KMS-11 (cell line): ENCODE measurements around the gene LARP4B.

Source experiments
- H2AFZ ChIP-seq: fragments of 200-600 bp; sonication (generic); 2 replicates; pipeline ENCODE4 v1.6.1; 2016; ENCODE audit warnings: antibody characterized with exemption, mixed run types, low read depth
- H3K27ac ChIP-seq: fragments of 200-600 bp; sonication (generic); 2 replicates; pipeline ENCODE4 v1.6.1; 2016; ENCODE audit warnings: mild to moderate bottlenecking, mixed run types
- H3K27me3 ChIP-seq: fragments of 200-600 bp; sonication (generic); 2 replicates; pipeline ENCODE4 v1.6.1; 2017; ENCODE audit warnings: mild to moderate bottlenecking, low read depth, mixed run types, moderate library complexity; ENCODE audit not compliant: insufficient read depth
- H3K36me3 ChIP-seq: fragments of 200-600 bp; sonication (generic); 2 replicates; pipeline ENCODE4 v1.6.1; 2017; ENCODE audit warnings: mild to moderate bottlenecking, mixed run types; ENCODE audit not compliant: insufficient read depth
- H3K4me1 ChIP-seq: fragments of 200-600 bp; sonication (generic); 2 replicates; pipeline ENCODE4 v1.6.1; 2016; ENCODE audit warnings: mild to moderate bottlenecking, low read depth, mixed run types; ENCODE audit not compliant: poor library complexity, severe bottlenecking
- H3K4me2 ChIP-seq: fragments of 200-600 bp; sonication (generic); 2 replicates; pipeline ENCODE4 v1.7.0; 2016; ENCODE audit warnings: mild to moderate bottlenecking, mixed run types
- H3K4me3 ChIP-seq: fragments of 200-600 bp; sonication (generic); IDR thresholded peaks from 2 replicates; pipeline ENCODE4 v1.6.1; 2017; ENCODE audit warnings: low read depth, low read length, mixed read lengths; ENCODE audit not compliant: insufficient read depth
- H3K79me2 ChIP-seq: fragments of 200-600 bp; sonication (generic); 2 replicates; pipeline ENCODE4 v1.6.1; 2016; ENCODE audit warnings: low read depth, mixed run types; ENCODE audit not compliant: insufficient read depth
- H3K9ac ChIP-seq: fragments of 200-600 bp; sonication (generic); 2 replicates; pipeline ENCODE4 v1.6.1; 2016; ENCODE audit warnings: mild to moderate bottlenecking, mixed run types
- H4K20me1 ChIP-seq: fragments of 200-600 bp; sonication (generic); 2 replicates; pipeline ENCODE4 v1.6.1; 2016; ENCODE audit warnings: mild to moderate bottlenecking, mixed run types; ENCODE audit not compliant: insufficient read depth
- TF ChIP-seq, protein P1 (sequence below): fragments of 200-600 bp; sonication (generic); conservative IDR thresholded peaks from 2 replicates; pipeline ENCODE4 v1.6.1; 2017; ENCODE audit warnings: low read depth, mild to moderate bottlenecking, antibody characterized with exemption, low read length, moderate library complexity, mixed read lengths

The LARP4B gene

DNA sequence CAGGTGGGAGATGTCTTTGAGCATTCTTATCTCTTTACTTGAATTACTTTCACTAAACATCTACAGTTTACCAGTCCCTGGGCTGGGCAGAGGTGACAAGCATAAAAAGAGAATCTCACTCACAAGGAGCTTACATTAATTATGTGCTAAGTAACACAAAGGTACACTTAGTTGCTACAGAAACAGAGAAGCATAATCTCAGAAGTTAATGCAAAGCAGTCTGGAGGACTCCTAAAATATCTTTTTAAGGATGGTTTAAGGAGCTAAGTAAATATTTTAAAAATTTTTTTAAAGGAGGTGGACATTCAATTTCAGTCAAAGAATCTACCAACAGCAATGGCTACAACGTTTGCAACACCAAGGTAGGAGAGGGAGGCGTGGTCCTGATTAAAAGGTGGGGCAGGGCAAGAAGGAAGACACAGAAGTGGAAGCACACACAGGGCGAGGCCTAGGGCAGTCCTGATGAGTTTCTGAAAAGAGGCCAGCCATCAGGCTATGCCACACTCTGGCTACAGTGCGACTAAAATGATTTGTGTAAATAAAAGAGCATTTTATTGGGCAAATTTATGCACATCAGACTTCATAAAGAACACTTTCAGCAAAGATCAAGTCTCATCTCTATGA is 5.3 kb downstream of the LARP4B start:
- Histone ChIP-seq H4K20me1 (peaks cover 80% of the 10 kb centered on the region), H3K4me3 (no peak overlapping the region), H3K79me2 (peaks cover 95% of the 10 kb centered on the region), H3K27me3 (no peaks in the 10 kb centered on the region), H3K4me2 (no peak overlapping the region), H3K36me3 (peaks cover 6% of the 10 kb centered on the region; the same call in 1 of the 2 replicates), H3K4me1 (peaks cover 38% of the 10 kb centered on the region), H3K27ac (no peak overlapping the region), H3K9ac (no peak overlapping the region), H2AFZ (no peak overlapping the region)
- TF ChIP-seq, protein P1, sequence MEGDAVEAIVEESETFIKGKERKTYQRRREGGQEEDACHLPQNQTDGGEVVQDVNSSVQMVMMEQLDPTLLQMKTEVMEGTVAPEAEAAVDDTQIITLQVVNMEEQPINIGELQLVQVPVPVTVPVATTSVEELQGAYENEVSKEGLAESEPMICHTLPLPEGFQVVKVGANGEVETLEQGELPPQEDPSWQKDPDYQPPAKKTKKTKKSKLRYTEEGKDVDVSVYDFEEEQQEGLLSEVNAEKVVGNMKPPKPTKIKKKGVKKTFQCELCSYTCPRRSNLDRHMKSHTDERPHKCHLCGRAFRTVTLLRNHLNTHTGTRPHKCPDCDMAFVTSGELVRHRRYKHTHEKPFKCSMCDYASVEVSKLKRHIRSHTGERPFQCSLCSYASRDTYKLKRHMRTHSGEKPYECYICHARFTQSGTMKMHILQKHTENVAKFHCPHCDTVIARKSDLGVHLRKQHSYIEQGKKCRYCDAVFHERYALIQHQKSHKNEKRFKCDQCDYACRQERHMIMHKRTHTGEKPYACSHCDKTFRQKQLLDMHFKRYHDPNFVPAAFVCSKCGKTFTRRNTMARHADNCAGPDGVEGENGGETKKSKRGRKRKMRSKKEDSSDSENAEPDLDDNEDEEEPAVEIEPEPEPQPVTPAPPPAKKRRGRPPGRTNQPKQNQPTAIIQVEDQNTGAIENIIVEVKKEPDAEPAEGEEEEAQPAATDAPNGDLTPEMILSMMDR, result no peak

DNA sequence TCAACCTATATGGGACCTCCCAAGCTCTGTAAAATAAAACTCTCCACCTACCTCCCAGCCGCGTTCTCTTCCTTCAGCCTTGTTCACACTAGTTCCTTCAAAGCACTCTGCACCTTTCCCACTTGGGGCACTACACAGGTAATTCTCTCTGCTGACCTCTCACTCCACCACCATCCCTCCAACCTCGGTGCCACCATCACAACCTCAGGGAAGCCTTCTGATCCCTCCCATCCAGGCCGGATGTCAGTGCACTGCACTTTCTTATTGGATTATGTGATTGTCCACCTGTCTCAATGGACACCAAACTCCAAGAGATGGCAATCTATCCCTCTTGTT is 7.0 kb downstream of the LARP4B start:
- no peak overlapping the region for H3K4me2 ChIP-seq
- H3K4me1 ChIP-seq, result peaks cover 37% of the 10 kb centered on the region
- TF ChIP-seq, protein P1, result no peak
- H3K79me2 ChIP-seq, result peaks cover 100% of the 10 kb centered on the region
- no peak overlapping the region for H3K4me3 ChIP-seq
- H3K36me3 ChIP-seq, result peaks cover 6% of the 10 kb centered on the region; the same call in 1 of the 2 replicates
- no peak overlapping the region for H3K9ac ChIP-seq
- H3K27ac ChIP-seq, result no peak overlapping the region
- peaks cover 87% of the 10 kb centered on the region for H4K20me1 ChIP-seq
- no peak overlapping the region for H2AFZ ChIP-seq
- H3K27me3 ChIP-seq, result no peaks in the 10 kb centered on the region

DNA sequence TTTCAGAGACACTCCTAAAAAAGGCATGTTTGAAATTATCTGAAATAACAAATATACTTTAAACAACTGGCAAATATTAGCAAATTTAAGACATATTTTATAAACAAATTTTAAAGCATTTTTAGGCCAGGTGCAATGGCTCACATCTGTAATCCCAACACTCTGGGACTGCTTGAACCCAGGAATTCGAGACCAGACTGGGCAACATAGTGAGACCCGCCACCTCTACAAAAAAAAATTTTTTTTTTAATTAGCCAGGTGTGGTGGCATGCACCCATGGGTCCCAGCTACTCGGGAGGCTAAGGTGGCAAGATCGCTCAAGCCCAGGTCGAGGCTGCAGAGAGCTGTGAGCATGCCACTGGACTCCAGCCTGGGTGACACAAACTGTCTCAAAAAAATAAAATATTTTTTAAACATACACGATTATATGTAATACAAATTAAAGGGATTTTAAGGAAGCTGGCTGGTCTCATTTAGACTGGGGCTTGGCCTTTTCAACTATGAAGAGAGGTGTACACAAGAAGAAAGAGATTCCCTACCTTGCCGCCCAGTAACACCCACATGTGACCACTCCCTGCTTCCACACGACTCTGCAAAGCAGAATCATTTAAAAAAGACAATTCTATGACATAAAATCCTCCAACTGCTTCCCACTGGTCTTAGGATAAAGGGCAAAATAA is 7.5 kb downstream of the LARP4B start:
- Histone ChIP-seq H4K20me1 (peaks cover 86% of the 10 kb centered on the region), H2AFZ (no peak overlapping the region), H3K36me3 (peaks cover 6% of the 10 kb centered on the region; the same call in 1 of the 2 replicates), H3K27ac (no peak overlapping the region), H3K4me2 (no peak overlapping the region), H3K9ac (no peak overlapping the region), H3K27me3 (no peaks in the 10 kb centered on the region), H3K4me1 (peaks cover 32% of the 10 kb centered on the region), H3K4me3 (no peak overlapping the region), H3K79me2 (peaks cover 100% of the 10 kb centered on the region)
- TF ChIP-seq, protein P1, result no peak

DNA sequence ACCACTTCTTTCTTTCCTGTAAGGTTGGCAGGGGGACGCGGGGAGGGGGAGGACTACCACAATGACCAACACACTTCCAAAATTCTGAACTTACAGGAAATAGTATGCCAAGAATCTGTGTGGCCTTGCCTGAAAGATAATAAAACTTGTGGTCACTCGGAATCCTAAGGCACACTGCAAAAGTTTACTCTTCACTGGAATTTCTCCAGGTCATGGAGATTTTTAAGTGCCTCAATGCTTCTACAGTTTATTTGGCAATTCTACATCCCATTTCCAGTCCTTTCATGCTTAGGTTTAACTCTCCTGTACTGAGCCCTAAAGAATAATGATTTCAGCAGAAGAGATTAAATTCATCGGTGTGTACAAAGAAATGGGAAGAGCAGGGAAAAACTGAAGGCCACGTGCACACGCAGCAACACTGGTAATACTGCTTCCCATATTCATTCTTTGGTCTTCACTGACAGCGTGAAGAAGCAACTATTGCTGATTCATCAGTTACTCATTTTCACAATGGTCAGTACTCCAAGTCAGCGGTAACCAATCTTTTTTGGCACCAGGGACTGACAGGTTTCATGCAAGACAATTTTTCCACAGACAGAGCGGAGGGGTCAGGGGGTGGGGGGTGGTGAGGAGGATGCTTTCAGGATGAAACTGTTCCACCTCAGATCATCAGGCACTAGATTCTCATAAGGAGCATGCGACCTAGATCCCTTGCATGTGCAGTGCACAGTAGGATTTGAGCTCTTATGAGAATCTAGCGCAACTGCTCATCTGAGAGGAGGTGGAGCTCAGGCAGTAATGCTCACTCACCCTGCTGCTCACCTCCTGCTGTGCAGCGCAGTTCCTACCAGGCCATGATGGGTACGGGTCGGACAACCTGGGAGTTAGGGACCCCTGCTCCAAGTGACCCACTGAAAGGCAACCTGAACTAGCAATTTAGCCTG is 9.8 kb downstream of the LARP4B start:
- H3K9ac ChIP-seq, result no peak overlapping the region
- peaks cover 98% of the 10 kb centered on the region for H3K79me2 ChIP-seq
- no peaks in the 10 kb centered on the region for H3K27me3 ChIP-seq
- H2AFZ ChIP-seq, result no peak overlapping the region
- peaks cover 79% of the 10 kb centered on the region for H4K20me1 ChIP-seq
- H3K4me2 ChIP-seq, result no peak overlapping the region
- H3K4me3 ChIP-seq, result no peak overlapping the region
- TF ChIP-seq, protein P1, result no peak
- peaks cover 15% of the 10 kb centered on the region for H3K4me1 ChIP-seq
- no peak overlapping the region for H3K27ac ChIP-seq
- H3K36me3 ChIP-seq, result peaks cover 6% of the 10 kb centered on the region; the same call in 1 of the 2 replicates
